CD4-positive, alpha-beta T cell treated with Interleukin-6 for 4 hours (primary cell): ENCODE results near the gene FRY.

ENCODE experiments used
- DNase-seq: peaks from one replicate; pipeline ENCODE4 v3.0.0-alpha.2; 2020; ENCODE audit warnings: mixed read lengths

FRY gene

GRCh38 chr13:32087955-32088747 is 56.6 kb downstream of the FRY start:
- no peak for DNase-seq

GRCh38 chr13:32092496-32092895 is 60.9 kb downstream of the FRY start:
- no peak for DNase-seq

GRCh38 chr13:32093006-32093405 is 61.4 kb downstream of the FRY start:
- DNase-seq, result no peak

- DNase-seq, result no peak
Measured at GRCh38 chr13:32098272-32098671, 66.7 kb downstream of the FRY start.

- DNase-seq, result no peak
Measured at GRCh38 chr13:32105653-32106313, 74.2 kb downstream of the FRY start.

- no peak for DNase-seq
Measured at GRCh38 chr13:32107474-32107873, 75.9 kb downstream of the FRY start.

- DNase-seq, result no peak
Measured at GRCh38 chr13:32107973-32108372, 76.4 kb downstream of the FRY start.

- DNase-seq, result no peak
Measured at GRCh38 chr13:32113532-32113931, 82.0 kb downstream of the FRY start.

- no peak for DNase-seq
Measured at GRCh38 chr13:32114284-32114950, 82.8 kb downstream of the FRY start.

- DNase-seq, result no peak
Measured at GRCh38 chr13:32115066-32115465, 83.5 kb downstream of the FRY start.

GRCh38 chr13:32116210-32116609 is 84.6 kb downstream of the FRY start:
- no peak for DNase-seq

- no peak for DNase-seq
Measured at GRCh38 chr13:32117001-32117400, 85.4 kb downstream of the FRY start.

- DNase-seq, result no peak
Measured at GRCh38 chr13:32117701-32118100, 86.1 kb downstream of the FRY start.

GRCh38 chr13:32121316-32121715 is 89.7 kb downstream of the FRY start:
- DNase-seq, result no peak

- no peak for DNase-seq
Measured at GRCh38 chr13:32124743-32125142, 93.2 kb downstream of the FRY start.

- DNase-seq, result no peak
Measured at GRCh38 chr13:32125221-32125689, 93.7 kb downstream of the FRY start.

GRCh38 chr13:32125751-32126150 is 94.2 kb downstream of the FRY start:
- DNase-seq, result no peak

GRCh38 chr13:32126278-32126677 is 94.7 kb downstream of the FRY start:
- no peak for DNase-seq

- DNase-seq, result no peak
Measured at GRCh38 chr13:32126756-32127155, 95.2 kb downstream of the FRY start.

GRCh38 chr13:32127691-32128090 is 96.1 kb downstream of the FRY start:
- DNase-seq, result no peak

GRCh38 chr13:32134241-32135055 is 102.9 kb downstream of the FRY start:
- DNase-seq, result no peak

GRCh38 chr13:32135056-32135390 is 103.4 kb downstream of the FRY start:
- DNase-seq, result no peak

GRCh38 chr13:32135655-32136054 is 104.1 kb downstream of the FRY start:
- no peak for DNase-seq
